ENCODE measurements around the gene IGLON5.

DNA sequence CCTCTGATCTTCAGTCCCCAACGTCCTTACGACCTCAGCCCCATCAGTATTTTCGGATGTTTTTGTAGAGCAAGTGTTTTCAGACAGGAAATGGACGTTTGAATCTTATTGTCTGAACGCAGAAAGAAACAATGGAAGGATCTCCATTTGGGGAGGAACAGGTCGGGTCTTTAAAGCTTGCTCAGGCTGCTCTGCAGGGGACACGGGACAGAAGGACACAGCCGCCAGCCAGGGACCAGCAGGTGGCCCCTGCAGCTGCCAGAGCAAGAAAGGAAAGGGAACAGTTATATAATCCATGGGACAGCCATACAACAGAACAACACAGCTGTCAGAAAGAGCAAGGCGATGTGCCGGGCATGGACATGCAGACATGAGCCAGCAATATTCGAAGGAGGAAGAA lies 18.5 kb upstream of the IGLON5 start:
- TF ChIP-seq, protein P1, sequence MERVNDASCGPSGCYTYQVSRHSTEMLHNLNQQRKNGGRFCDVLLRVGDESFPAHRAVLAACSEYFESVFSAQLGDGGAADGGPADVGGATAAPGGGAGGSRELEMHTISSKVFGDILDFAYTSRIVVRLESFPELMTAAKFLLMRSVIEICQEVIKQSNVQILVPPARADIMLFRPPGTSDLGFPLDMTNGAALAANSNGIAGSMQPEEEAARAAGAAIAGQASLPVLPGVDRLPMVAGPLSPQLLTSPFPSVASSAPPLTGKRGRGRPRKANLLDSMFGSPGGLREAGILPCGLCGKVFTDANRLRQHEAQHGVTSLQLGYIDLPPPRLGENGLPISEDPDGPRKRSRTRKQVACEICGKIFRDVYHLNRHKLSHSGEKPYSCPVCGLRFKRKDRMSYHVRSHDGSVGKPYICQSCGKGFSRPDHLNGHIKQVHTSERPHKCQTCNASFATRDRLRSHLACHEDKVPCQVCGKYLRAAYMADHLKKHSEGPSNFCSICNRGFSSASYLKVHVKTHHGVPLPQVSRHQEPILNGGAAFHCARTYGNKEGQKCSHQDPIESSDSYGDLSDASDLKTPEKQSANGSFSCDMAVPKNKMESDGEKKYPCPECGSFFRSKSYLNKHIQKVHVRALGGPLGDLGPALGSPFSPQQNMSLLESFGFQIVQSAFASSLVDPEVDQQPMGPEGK (CRISPR knock-in tag; IDR thresholded peaks at IDR 0.05; ENCODE audit: borderline replicate concordance): no peak
- TF ChIP-seq, protein P2, sequence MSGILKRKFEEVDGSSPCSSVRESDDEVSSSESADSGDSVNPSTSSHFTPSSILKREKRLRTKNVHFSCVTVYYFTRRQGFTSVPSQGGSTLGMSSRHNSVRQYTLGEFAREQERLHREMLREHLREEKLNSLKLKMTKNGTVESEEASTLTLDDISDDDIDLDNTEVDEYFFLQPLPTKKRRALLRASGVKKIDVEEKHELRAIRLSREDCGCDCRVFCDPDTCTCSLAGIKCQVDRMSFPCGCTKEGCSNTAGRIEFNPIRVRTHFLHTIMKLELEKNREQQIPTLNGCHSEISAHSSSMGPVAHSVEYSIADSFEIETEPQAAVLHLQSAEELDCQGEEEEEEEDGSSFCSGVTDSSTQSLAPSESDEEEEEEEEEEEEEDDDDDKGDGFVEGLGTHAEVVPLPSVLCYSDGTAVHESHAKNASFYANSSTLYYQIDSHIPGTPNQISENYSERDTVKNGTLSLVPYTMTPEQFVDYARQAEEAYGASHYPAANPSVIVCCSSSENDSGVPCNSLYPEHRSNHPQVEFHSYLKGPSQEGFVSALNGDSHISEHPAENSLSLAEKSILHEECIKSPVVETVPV (CRISPR knock-in tag; IDR thresholded peaks at IDR 0.05): no peak
- TF ChIP-seq BACH2 (CRISPR knock-in tag; IDR thresholded peaks at IDR 0.05; ENCODE audit: borderline replicate concordance) (no peak), ZNF8 (CRISPR knock-in tag; IDR thresholded peaks at IDR 0.05) (no peak), RARB (CRISPR knock-in tag; IDR thresholded peaks at IDR 0.05) (no peak), ZNF565 (CRISPR knock-in tag; conservative IDR thresholded peaks at IDR 0.05; ENCODE audit: low read depth) (no peak), SNAI2 (CRISPR knock-in tag; IDR thresholded peaks at IDR 0.05) (no peak), ZFP3 (CRISPR knock-in tag; IDR thresholded peaks at IDR 0.05) (no peak), OSR1 (CRISPR knock-in tag; IDR thresholded peaks at IDR 0.05) (no peak), ARNTL (CRISPR knock-in tag; IDR thresholded peaks at IDR 0.05; ENCODE audit: borderline replicate concordance, low read depth) (no peak), ZC3H10 (CRISPR knock-in tag; IDR thresholded peaks at IDR 0.05) (no peak)
- TF ChIP-seq, protein P3, sequence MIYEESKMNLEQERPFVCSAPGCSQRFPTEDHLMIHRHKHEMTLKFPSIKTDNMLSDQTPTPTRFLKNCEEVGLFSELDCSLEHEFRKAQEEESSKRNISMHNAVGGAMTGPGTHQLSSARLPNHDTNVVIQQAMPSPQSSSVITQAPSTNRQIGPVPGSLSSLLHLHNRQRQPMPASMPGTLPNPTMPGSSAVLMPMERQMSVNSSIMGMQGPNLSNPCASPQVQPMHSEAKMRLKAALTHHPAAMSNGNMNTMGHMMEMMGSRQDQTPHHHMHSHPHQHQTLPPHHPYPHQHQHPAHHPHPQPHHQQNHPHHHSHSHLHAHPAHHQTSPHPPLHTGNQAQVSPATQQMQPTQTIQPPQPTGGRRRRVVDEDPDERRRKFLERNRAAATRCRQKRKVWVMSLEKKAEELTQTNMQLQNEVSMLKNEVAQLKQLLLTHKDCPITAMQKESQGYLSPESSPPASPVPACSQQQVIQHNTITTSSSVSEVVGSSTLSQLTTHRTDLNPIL (CRISPR knock-in tag; IDR thresholded peaks at IDR 0.05; ENCODE audit: low read depth): no peak
- TF ChIP-seq, protein P4, sequence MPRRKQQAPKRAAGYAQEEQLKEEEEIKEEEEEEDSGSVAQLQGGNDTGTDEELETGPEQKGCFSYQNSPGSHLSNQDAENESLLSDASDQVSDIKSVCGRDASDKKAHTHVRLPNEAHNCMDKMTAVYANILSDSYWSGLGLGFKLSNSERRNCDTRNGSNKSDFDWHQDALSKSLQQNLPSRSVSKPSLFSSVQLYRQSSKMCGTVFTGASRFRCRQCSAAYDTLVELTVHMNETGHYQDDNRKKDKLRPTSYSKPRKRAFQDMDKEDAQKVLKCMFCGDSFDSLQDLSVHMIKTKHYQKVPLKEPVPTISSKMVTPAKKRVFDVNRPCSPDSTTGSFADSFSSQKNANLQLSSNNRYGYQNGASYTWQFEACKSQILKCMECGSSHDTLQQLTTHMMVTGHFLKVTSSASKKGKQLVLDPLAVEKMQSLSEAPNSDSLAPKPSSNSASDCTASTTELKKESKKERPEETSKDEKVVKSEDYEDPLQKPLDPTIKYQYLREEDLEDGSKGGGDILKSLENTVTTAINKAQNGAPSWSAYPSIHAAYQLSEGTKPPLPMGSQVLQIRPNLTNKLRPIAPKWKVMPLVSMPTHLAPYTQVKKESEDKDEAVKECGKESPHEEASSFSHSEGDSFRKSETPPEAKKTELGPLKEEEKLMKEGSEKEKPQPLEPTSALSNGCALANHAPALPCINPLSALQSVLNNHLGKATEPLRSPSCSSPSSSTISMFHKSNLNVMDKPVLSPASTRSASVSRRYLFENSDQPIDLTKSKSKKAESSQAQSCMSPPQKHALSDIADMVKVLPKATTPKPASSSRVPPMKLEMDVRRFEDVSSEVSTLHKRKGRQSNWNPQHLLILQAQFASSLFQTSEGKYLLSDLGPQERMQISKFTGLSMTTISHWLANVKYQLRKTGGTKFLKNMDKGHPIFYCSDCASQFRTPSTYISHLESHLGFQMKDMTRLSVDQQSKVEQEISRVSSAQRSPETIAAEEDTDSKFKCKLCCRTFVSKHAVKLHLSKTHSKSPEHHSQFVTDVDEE (CRISPR knock-in tag; IDR thresholded peaks at IDR 0.05): no peak

Data from SK-N-SH treated with all-trans-retinoic acid at 6 μM for 48 hours (cell line).